Heart right ventricle (tissue), 16 donors: Measurements from ENCODE around the gene TNN. TPM values are rescaled to one million over a fixed set of nuclear protein-coding genes. Genes with fewer than 3 reads are reported as not detected.

Experiments used
- ATAC-seq, 8 donors: fragments of 200-7000 bp; cut with Tn5 transposase; one replicate each; pipeline ENCODE4 v1.9.1; 2020; ENCODE audit warnings: mild to moderate bottlenecking in 8 of 8, moderate library complexity in 8 of 8, moderate number of reproducible peaks in 1 of 8
- DNase-seq, 2 donors: peaks; one replicate each; pipeline ENCODE4 v3.0.0-alpha.2; 2020
- H3K27ac ChIP-seq, 10 donors: fragments of 200-600 bp; sonication (generic) in 2 of 10; one replicate each; pipeline versions ENCODE4 v1.5.0 to v1.8.0; 2020 to 2022; ENCODE audit warnings: mild to moderate bottlenecking in 3 of 10
- H3K27me3 ChIP-seq, 7 donors: fragments of 200-600 bp; one replicate each; pipeline ENCODE4 v1.8.0; 2021 to 2022; ENCODE audit warnings: mild to moderate bottlenecking in 2 of 7
- H3K36me3 ChIP-seq, 9 donors: fragments of 200-600 bp; sonication (generic) in 1 of 9; one replicate each; pipeline versions ENCODE4 v1.5.0 to v1.8.0; 2020 to 2022; ENCODE audit warnings: mild to moderate bottlenecking in 2 of 9
- H3K4me1 ChIP-seq, 9 donors: fragments of 200-600 bp; sonication (generic) in 1 of 9; one replicate each; pipeline versions ENCODE4 v1.5.0 to v1.8.0; 2020 to 2022; ENCODE audit warnings: mild to moderate bottlenecking in 4 of 9
- H3K4me3 ChIP-seq, 10 donors: fragments of 200-600 bp; sonication (generic) in 2 of 10; one replicate each; pipeline versions ENCODE4 v1.5.0 to v1.8.0; 2020 to 2022; ENCODE audit warnings: mild to moderate bottlenecking in 7 of 10, moderate library complexity in 2 of 10
- H3K9me3 ChIP-seq, 11 donors: fragments of 200-600 bp in 10 of 11; sonication (generic) in 2 of 11; one replicate each; pipeline versions ENCODE4 v1.5.0 to v1.8.0; 2013 to 2022; ENCODE audit warnings: mild to moderate bottlenecking in 2 of 11, control low read depth in 1 of 11, moderate library complexity in 1 of 11
- WGBS, 2 donors: extraction: QIAGEN DNeasy Blood & Tissue Kit; methylation state at CpG; one replicate each; pipeline ENCODE4 v1.1.7; 2013; ENCODE audit warnings: inconsistent platforms in 1 of 2; 5-methylcytosine and 5-hydroxymethylcytosine counted together
- intact Hi-C, 10 donors: fragments of 100-400 bp; cut with DNase I; formaldehyde crosslinking; loops; one replicate each; pipeline versions ENCODE4 v1.11.1 to v1.14.2; 2022
- polyA plus RNA-seq, 2 donors: library from polyadenylated mRNA; stranded (reverse); fragments of 200-250 nt; gene quantifications; one replicate each; pipeline ENCODE4 v1.2.3, GENCODE V29; 2013
- total RNA-seq, 10 donors: library from RNA; stranded (reverse); fragmentation: NEBNext Ultra II Directional in 3 of 10; extraction: Animal tissue kit (Norgen Biotek cat#: 25700) in 3 of 10; gene quantifications; one replicate each; pipeline versions ENCODE4 v1.2.1 to v1.2.4, GENCODE V29; 2021 to 2023
- TF ChIP-seq, protein P1 (sequence below), 9 donors: fragments of 200-600 bp; sonication (generic) in 2 of 9; IDR thresholded peaks; one replicate each; pipeline versions ENCODE4 v1.5.0 to v1.8.0; 2021 to 2022; ENCODE audit warnings: antibody characterized with exemption in 9 of 9, mild to moderate bottlenecking in 5 of 9, moderate library complexity in 1 of 9
- donor health status: Arrhythmogenic right ventricular cardiomyopathy.
- donor health status: ischemic (EF 13 %, LVEDD 7.1; RV severe dilation, severe dysfunction).
- donor health status: healthy with polysubstance abuse.
- donor health status: DM: no; HTN: yes; CAD: no.
- donor health status: DM: no; HTN: no; CAD: no.
- donor health status: ischemic (EF 25% LVEDD 6.9; RV normal size, moderate dysfunction).
- donor health status: ischemic (EF 25% LVEDD 5.7; RV mildly dilated, moderate dysfunction).
- donor health status: healthy.
- donor health status: DM: yes; HTN: yes; CAD: no.
- donor health status: Ischemic cardiomyopathy.
- donor health status: ischemic (EF 35%, LVEDD 5.7; RV mildly dilated, moderate dysfunction).
- donor health status: nonischemic (EF 11% LVEDD 7.7; RV severe dilation, severe dysfunction).
- donor health status: DM: yes; HTN: yes; CAD: no.
- donor health status: PGD.
- donor health status: ischemic (EF 29% LVEDD 5.4; RV normal size, mild dysfunction).
- donor health status: nonischemic (EF 23%, LVEDD 6.1; RV moderate dilation, normal function).

Gene TNN
- total and polyA plus RNA-seq, 12 donors, result 0.03 to 1.1 (median 0.11) TPM; not detected in 1

DNA sequence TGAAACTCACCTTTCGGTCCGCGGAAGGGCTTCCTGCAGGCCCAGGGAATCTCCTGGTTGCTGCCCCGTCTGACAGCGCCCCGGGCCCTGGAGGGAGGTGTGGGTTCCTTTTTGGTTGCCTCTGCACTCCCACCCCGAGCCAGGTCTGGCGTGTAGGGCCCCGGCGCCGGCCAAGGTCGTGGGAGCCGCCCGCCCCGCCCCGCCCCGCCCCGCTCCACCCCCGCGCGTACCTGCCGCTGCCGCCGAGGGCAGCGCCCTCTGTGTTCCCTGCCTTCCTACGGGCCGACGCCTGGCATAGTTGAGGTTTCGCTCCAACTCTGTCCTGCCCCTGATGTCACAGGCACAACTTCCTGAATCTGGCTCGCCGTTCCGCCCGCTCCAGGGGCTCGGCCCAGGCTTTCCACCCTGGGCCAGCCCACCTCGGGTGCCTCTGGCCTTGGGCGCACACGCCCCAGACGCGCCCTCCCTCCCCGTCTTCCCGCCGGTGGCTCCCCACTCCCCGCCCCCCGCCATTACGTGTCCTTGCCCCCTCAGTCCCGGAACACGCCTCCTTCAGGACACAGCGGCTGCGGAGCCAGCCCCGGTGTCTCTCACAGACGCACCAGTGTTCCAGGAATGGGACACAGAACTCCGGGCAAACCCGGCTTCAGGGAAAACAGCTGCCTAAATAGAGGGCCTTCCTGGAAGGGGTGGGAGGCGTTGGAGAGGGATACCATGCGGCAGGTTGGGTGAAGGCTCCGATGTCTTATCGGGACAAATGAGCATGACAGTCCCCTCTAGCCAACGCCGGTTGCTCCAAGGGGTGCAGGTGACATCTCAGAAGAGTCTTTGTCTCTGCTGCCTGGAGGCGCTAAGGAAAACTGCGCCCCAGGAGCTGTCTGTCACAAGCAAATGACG is 125.2 kb downstream of the TNN start, which contains the start of gene KIAA0040:
Gene KIAA0040 (minus strand): TSS at position 147 of the 897 bp plus-strand sequence. CDS start 31,763 bp downstream, outside the sequence.
- 1 to 3% methylated on average over 56 to 62 of the region's 62 CpGs for WGBS, 2 donors
- intact Hi-C loops, result loop anchor here in 1 of 10 donors (5.0 kb wide), 1 partner anchor 36 kb away; no protein-coding TSS in a partner anchor
- ATAC-seq (peak; percentile 85 to 94 (median 87)), DNase-seq (peak; percentile 84 to 87)
- Histone ChIP-seq H3K9me3 (no peaks in the 10 kb centered on the region), H3K4me1 (peaks cover 6 to 66% (median 46%) of the 10 kb centered on the region in 9 donors), H3K27ac (peak within 1 kb of the TSS; percentile 79 to 97 (median 88)), H3K36me3 (no peaks in the 10 kb centered on the region), H3K4me3 (peak within 1 kb of the TSS; percentile 49 to 95 (median 74)), H3K27me3 (no peaks in the 10 kb centered on the region)
- TF ChIP-seq, protein P1, sequence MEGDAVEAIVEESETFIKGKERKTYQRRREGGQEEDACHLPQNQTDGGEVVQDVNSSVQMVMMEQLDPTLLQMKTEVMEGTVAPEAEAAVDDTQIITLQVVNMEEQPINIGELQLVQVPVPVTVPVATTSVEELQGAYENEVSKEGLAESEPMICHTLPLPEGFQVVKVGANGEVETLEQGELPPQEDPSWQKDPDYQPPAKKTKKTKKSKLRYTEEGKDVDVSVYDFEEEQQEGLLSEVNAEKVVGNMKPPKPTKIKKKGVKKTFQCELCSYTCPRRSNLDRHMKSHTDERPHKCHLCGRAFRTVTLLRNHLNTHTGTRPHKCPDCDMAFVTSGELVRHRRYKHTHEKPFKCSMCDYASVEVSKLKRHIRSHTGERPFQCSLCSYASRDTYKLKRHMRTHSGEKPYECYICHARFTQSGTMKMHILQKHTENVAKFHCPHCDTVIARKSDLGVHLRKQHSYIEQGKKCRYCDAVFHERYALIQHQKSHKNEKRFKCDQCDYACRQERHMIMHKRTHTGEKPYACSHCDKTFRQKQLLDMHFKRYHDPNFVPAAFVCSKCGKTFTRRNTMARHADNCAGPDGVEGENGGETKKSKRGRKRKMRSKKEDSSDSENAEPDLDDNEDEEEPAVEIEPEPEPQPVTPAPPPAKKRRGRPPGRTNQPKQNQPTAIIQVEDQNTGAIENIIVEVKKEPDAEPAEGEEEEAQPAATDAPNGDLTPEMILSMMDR (IDR thresholded peaks at IDR 0.05), result peak in 3 of 9 donors; percentile 33 to 43 (median 36)

DNA sequence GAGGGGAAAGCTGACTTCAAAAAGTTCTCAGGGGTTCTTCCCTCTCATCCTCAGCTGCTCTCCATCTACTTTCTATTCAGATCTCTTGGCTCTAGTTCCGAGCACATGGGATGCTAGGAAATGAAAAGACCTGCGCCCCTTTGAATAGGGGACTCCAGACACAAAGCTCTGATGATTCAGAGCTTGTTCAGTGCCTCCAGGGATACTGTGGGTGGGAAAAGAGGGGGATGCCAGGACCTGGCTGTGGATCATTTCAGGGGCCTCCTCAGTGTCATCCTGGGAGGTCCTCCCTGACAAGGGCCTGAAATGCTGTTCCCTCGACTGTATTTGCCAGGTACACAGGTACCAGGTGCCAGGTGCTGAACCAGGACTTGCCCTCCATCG is 125.9 kb downstream of the TNN start:
- Histone ChIP-seq H3K36me3 (no peaks in the 10 kb centered on the region), H3K27ac (peak overlapping the region; percentile 79 to 97 (median 88)), H3K4me1 (peaks cover 6 to 66% (median 40%) of the 10 kb centered on the region in 9 donors), H3K9me3 (no peaks in the 10 kb centered on the region), H3K4me3 (peak overlapping the region in 9 of 10 donors; percentile 49 to 95 (median 78)), H3K27me3 (no peaks in the 10 kb centered on the region)
- ATAC-seq (peak in 6 of 8 donors; percentile 3 to 28 (median 20)), DNase-seq (peak in 1 of 2 donors; percentile 18)
- intact Hi-C loops, result loop anchor here in 1 of 10 donors (5.0 kb wide), 1 partner anchor 36 kb away; no protein-coding TSS in a partner anchor
- TF ChIP-seq, protein P1 (IDR thresholded peaks at IDR 0.05), result no peak
- WGBS, 2 donors, result 55 to 57% methylated on average over 4 of the region's 4 CpGs

DNA sequence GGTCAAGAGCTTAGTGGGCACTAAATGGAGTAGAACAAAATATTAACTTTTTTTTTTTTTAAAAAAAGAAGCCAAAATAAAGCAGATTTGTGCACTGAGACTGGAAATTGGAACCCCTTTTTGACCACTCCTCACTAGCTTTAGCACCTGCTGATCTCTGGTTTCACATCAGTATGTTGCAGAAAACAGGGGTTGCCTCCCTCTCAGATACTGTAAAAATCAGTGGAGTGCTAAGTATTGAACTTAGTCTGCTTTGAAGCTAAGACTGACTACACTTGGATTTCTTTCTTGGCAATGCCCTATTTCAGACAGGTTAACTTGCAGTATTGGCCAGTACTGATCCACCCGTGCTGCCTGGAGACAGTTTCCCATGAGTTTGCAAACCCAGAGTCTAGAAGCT is 127.6 kb downstream of the TNN start:
- no peaks in the 10 kb centered on the region for H3K36me3 ChIP-seq
- no peak for DNase-seq
- H3K4me1 ChIP-seq, result peaks cover 10 to 52% (median 32%) of the 10 kb centered on the region in 9 donors
- no peaks in the 10 kb centered on the region for H3K9me3 ChIP-seq
- intact Hi-C loops, result no loop called here
- TF ChIP-seq, protein P1 (IDR thresholded peaks at IDR 0.05), result no peak
- 0 to 2% methylated on average over 1 of the region's 1 CpG for WGBS, 2 donors
- H3K27ac ChIP-seq, result no peak overlapping the region
- no peak for ATAC-seq
- H3K27me3 ChIP-seq, result no peaks in the 10 kb centered on the region
- H3K4me3 ChIP-seq, result no peak overlapping the region

DNA sequence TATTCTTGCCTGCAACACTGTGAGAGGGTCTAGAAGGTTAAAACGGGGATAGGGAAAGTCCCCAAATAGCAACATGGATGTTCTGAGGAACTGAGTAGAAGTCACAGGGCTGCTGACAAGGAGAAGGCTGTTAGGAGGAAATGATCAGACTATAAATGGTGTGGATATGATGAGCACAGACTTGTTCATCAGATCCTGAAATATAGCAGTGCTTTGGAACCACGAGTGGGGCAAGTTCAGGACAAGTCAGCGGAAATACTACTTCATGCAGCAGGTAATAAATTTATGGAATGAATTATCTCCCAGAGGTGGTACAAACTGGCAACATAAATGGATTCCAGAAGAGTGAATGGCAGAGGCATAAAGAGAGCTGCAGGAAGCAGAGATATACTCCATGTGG is 128.2 kb downstream of the TNN start:
- intact Hi-C loops, result no loop called here
- Histone ChIP-seq H3K4me3 (no peak overlapping the region), H3K9me3 (no peaks in the 10 kb centered on the region), H3K4me1 (peaks cover 12 to 52% (median 32%) of the 10 kb centered on the region in 9 donors), H3K27me3 (no peaks in the 10 kb centered on the region), H3K36me3 (no peaks in the 10 kb centered on the region), H3K27ac (no peak overlapping the region)
- DNase-seq (no peak), ATAC-seq (no peak)
- WGBS, 2 donors, result 66 to 75% methylated on average over 3 of the region's 3 CpGs
- TF ChIP-seq, protein P1 (IDR thresholded peaks at IDR 0.05), result no peak
